Left cardiac atrium (tissue), 4 donors: ENCODE results near the gene SNUPN. TPM values are rescaled to one million over a fixed set of nuclear protein-coding genes. Genes with fewer than 3 reads are reported as not detected.
A peak's percentile ranks its signal among the peaks of the same experiment; 100 is the strongest.

Experiments
- ATAC-seq, 2 donors: fragments of 200-7000 bp; cut with Tn5 transposase; one replicate each; pipeline ENCODE4 v1.9.1; 2020; ENCODE audit warnings: mild to moderate bottlenecking in 2 of 2, moderate library complexity in 2 of 2
- DNase-seq: peaks from one replicate; pipeline ENCODE4 v3.0.0-alpha.2; 2020
- intact Hi-C, 2 donors: fragments of 100-400 bp; cut with DNase I; formaldehyde crosslinking; loops; one replicate each; pipeline versions ENCODE4 v1.14.1 to v1.15.1; 2022 to 2023
- total RNA-seq, 2 donors: library from RNA; stranded (reverse); fragmentation: NEBNext Ultra II Directional; extraction: Animal tissue kit (Norgen Biotek cat#: 25700); gene quantifications; one replicate each; pipeline ENCODE4 v1.2.1, GENCODE V29; 2021
- donor health status: DM: no; HTN: yes; CAD: no.
- donor health status: DM: no; HTN: yes; CAD: no; lungs with severe emphysema.
- donor health status: DM: yes; HTN: yes; CAD: no.
- donor health status: Dilated cardiomyopathy.

The SNUPN gene
- total RNA-seq, 2 donors from 2014 or later, result 15.6 to 21.4 TPM

- DNase-seq, result no peak
- intact Hi-C loops, result no loop called here
- ATAC-seq, result no peak
Measured at GRCh38 chr15:75656331-75656730, 30.8 kb upstream of the SNUPN start.

DNA sequence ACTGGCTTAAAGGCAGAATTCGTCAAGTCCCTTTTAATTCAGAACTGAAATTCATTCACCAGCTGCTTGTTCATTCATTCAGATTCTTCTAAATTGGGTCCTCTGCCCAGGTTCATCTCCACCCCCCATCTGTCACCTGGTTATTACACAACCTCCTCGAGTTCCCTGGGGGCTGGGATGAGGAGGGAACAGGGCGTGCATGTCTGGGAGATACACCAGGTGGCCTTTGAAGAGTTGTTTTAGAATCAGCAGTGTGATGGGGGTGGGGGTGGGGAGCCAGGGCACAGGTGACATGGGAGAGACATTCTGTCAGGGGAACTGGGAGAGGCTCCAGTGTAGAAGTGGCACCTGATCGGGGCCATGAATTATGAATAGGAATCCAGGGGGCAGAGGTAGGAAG is 30.4 kb upstream of the SNUPN start:
- no peak for ATAC-seq
- no peak for DNase-seq
- intact Hi-C loops, result no loop called here

- DNase-seq (no peak), ATAC-seq (no peak)
- intact Hi-C loops, result no loop called here
Measured at GRCh38 chr15:75654201-75654907, 28.8 kb upstream of the SNUPN start.

DNA sequence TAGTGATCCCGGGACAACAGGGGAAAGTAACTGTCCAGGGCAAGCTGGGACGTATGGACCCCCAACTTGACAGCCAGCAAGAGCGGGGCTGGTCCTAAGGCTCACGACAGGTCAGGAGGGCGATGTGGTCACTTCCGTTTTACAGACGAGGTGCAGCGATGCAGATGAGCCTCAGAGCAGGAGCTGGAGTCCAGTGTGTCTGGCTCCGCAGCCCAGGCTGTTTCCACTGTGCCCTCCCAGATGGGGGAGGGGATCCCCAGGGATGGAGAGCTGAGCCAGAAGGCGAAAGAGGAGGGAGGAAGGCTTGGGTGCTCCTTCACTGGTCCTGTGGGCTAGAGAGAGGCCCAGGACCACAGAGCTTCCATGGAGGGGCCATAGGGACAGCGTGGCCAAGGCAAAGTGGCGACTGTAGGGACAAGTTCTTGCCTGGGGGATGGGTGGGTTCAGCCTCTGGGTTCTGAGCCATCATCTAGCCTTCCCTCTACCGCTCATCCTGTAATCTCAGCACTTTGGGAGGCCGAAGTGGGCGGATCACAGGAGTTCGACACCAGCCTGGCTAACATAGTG is 27.9 kb upstream of the SNUPN start:
- no peak for DNase-seq
- ATAC-seq, result peak in 1 of 2 donors; percentile 10
- intact Hi-C loops, result no loop called here

- intact Hi-C loops, result no loop called here
- DNase-seq, result no peak
- no peak for ATAC-seq
Measured at GRCh38 chr15:75651810-75652543, 26.5 kb upstream of the SNUPN start.

GRCh38 chr15:75650908-75651809 is 25.6 kb upstream of the SNUPN start:
- ATAC-seq (peak in 1 of 2 donors; percentile 23), DNase-seq (peak; percentile 77)
- intact Hi-C loops, result no loop called here

GRCh38 chr15:75649848-75650247 is 24.3 kb upstream of the SNUPN start:
- DNase-seq (no peak), ATAC-seq (no peak)
- intact Hi-C loops, result no loop called here

- DNase-seq (no peak), ATAC-seq (no peak)
- intact Hi-C loops, result no loop called here
Measured at GRCh38 chr15:75649045-75649761, 23.7 kb upstream of the SNUPN start.

DNA sequence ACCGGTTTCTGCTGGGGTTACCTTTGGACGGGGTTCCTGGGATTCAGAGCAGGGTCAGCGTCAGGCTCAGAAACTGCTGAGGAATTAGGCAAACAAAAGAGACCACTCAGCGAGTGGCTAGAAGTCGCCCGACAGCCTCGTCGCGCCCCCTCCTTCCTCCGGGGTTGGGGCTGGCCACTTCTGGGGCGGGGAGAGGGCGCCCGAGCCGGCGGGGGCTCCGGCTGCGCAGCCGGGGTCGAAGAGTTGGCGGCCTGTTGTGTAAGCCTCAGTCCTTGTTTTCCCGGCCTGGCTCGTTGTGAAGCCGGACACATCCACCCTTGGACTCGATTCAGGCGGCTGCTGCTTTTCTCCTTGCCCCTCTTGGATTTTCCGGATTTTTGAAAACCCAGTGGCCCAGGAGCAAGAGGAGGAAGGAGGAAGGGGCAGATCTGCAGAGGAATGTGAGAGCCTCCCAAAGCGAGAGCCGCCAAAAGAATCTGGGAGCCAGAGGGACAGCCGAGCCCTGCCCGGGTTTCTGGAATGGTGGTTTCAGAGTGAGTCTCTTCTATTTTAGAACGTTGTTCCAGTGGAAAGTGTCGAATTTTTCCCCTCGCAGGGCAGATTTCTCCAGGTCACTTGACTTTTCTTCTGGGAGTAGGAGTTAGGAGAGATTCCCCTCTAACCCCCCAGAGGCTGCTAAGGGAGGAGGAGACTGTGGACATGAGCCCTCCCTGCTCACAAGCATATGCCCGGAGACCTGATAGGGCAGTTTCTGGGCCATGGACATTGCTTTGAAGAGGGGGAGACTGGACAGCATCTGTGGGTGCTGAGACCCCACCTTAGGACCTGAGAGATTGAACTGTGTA is 22.9 kb upstream of the SNUPN start:
- DNase-seq (peak; percentile 64), ATAC-seq (peak; percentile 23 to 45)
- intact Hi-C loops, result no loop called here

DNA sequence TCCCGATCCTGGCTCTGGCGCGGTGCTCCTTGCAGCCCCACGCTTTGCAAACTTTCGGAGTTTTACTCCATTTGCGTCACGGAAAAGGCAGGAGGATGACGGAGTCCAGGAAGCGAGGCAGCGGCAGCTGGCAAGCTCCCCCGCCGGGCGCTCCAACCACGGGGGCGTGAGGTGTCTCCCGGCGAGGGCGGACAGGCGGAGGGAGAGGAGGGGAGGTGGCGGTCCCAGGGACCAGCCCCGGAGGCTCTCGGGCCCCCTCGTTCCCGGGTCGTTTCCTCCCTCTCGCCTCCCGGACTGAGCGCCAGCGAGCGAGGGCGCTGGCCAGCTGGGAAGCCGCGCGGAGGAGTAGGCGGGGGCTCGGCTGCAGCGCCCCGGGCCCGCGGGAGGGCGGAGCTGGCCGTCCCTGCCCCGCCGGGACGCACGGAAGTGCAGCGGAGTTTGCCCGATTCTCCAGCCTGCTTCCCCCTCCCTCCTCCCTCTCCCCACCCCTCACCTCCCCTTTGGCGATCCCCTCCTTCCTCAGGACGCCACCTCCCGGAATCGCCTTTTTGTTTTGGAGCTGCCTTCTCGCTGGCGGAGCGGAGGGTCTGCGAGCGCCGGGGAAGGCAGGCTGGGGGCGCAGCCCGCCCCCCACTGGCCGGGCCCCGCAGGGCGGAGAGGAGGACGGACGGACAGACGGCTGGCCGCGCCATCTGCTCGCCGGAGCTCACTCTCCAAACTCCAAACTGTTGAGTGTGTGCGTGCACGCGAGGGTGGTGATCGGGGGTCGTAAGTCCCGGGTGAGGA is 22.0 kb upstream of the SNUPN start, which contains the start of gene SNX33:
Gene SNX33 (plus strand): TSS at position 543 of the 786 bp plus-strand sequence. CDS start 1,191 bp downstream, outside the sequence.
- ATAC-seq (peak; percentile 88 to 92), DNase-seq (peak; percentile 90)
- intact Hi-C loops, result no loop called here

- DNase-seq (no peak), ATAC-seq (peak in 1 of 2 donors; percentile 30)
Measured at GRCh38 chr15:75646944-75647364, 21.4 kb upstream of the SNUPN start.

DNA sequence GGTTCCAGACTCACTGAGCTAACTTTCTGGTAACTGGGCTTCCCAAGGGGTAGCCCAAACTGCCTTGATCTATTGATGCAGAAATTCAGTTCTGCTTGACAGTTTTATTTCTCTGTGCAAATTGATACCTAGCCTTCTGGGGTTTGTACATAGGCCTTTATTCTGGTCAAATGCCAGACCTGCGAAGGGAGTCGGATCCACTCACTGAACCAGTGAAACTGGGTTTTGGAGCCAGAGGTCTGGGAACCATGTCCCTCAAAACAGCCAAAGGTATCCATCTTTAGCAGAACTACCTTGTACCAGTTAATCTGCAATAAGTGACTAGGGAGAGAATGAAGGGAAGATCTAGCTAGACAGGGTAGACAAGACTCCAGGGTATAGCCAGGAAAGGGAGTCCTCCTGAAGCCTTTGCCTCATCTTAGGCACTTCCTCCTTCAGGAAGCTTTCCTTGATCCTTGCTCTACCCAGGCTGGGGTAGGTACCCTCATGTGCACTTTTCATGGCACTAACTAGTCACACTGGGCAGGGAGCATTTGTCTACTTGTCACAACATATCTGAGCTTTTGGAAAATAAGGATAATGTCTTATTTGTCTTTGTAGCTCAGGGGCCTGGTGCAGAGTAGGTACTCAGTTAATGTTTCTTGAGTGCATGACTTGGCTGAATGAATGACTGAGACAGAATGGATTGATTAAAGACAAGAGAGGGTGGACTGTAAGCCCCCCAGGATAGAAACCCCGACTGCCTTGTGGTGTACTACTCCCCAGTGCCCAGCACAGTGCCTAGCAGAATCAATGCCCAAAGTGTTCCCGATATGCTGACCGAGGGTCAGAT is 20.8 kb upstream of the SNUPN start:
- ATAC-seq (no peak), DNase-seq (no peak)
- intact Hi-C loops, result no loop called here

More at GRCh38 chr15:75646944-75647364, 21.4 kb upstream of the SNUPN start:
- intact Hi-C loops, result no loop called here

DNA sequence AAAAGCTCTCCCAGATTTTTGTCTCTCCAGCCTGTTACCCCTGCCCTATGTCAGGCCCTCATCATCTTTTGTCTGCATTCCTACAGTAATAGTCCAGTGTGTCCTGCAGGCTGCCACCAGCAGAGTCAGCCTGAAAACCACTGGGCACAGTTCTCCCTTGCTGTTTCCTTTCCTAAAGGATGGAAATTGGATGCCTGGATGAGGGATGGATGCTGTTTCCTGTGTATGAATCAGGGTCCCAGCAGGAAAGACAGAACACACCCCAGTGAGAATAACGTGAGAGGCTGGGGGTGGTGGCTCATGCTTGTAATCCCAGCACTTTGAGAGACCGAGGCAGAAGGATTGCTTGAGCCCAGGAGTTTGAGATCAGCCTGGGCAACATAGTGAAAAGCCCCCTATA is 18.9 kb upstream of the SNUPN start:
- intact Hi-C loops, result no loop called here
- ATAC-seq (no peak), DNase-seq (no peak)

DNA sequence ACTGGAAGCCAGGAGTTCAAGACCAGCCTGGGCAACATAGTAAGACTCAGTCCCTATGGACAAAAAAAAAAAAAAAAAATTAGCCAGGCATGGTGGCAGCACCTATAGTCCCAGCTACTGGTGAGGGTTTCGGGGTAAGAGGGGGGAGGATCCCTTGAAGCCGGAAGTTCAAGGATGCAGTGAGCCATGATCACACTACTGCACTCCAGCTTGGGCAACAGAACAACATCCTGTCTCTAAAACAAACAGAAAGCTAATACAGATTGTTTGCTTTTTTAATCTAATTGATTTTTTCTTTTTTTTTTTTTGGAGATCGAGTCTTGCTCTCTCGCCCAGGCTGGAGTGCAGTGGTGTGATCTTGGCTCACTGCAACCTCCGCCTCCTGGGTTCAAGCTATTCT is 16.1 kb upstream of the SNUPN start:
- ATAC-seq (no peak), DNase-seq (no peak)
- intact Hi-C loops, result no loop called here

GRCh38 chr15:75641179-75641503 is 15.6 kb upstream of the SNUPN start:
- ATAC-seq, result no peak
- no peak for DNase-seq

DNA sequence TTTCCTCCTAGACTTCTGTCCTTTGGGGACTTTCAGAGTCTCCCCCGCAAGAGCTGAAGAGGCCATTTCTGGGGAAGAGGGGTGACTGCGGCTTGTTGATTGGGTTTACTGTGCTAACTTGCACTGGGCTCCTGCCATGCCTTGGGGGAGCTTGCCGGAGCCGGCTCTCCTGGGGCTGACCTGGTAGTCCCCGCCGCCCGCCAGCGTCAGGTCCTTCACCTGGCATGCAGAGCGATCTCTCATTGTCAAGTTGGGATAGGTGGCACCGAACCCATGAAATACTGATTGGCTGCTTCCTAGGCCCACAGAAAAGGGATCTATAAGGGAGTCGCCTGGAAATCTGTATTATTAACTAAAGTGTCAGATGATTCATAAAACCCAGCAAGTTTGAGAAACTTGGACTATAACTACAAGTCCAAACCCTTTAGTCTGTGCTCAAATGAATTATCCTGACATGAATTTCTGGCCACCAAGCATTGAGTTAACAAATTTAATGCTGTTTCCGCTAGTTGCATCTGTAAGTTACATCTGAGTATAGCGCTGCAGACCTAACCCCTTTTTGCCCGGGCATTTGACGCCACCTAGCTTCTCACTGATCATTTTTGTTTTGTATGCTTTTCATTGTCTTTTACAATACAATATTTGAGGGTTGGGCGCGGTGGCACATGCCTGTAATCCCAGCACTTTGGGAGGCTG is 15.1 kb upstream of the SNUPN start:
- peak; percentile 19 to 26 for ATAC-seq
- intact Hi-C loops, result no loop called here

More at GRCh38 chr15:75641179-75641503, 15.6 kb upstream of the SNUPN start:
- intact Hi-C loops, result no loop called here

More for the DNA sequence above, 15.1 kb upstream of the SNUPN start:
- DNase-seq, result no peak
